Measurements from ENCODE around the gene SLC22A23. TPM values are rescaled to one million over a fixed set of nuclear protein-coding genes. Genes with fewer than 3 reads are reported as not detected.

Gene SLC22A23
- total RNA-seq, 1 donor from 2014 or later, result 13.7 TPM

DNA sequence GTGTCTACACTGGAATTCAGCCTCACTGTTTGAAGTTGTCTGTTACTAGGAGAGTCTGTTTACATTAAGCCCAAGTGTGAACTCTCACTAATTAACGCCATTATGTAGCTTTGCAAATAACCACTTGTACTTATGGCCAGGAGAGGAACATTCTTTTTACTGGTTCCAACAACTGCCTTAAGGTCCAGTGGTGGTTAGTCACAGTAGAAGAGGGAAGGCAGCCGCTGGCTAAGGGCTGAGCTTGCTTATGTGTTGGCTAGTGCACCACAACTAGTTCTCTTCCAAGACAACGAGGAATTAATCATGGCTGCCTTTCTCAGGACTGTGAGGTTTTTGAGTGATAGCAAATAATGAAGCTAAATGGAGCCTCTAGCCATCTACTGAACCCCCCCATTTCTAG lies 14.9 kb upstream of the SLC22A23 start:
- no peak for DNase-seq

DNA sequence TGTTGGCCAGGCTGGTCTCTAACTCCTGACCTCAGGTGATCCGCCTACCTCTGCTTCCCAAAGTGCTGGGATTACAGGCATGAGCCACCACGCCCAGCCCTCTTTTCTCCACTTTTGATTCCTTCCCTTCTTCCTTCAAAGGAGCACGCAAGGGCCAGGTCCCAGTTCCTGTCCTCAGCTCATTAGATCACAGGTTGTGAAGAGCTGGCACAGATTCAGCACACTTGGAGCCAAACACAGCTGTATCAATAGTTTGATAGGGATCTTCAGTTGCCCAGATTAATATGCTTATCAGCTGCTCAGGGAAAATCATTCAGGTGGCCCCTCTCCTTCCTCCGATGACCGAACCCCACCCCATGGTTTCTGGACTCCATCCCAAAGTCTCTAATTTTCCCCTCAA lies 14.4 kb upstream of the SLC22A23 start:
- no peak for DNase-seq

- no peak for DNase-seq
These were observed 11.7 kb upstream of the SLC22A23 start for GRCh38 chr6:3468585-3468984.

DNA sequence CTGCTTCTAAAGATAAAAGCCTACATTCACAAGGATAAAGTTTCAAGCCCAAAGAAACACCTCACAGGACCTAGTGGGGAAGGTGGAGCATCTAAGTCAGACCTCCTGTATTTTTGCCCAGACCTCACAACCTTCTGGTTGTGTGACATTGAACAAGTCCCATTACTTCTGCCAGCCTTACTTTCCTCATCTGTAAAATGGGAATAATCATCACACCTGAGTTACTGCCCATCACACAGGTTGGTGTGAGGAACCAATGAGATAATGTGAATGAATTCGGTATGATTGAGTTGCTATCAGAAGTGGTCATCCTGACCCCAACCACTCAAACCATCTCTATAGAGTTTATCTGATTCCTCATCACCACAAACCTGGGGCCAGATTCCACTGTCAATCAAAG lies 11.1 kb upstream of the SLC22A23 start:
- DNase-seq, result no peak

DNA sequence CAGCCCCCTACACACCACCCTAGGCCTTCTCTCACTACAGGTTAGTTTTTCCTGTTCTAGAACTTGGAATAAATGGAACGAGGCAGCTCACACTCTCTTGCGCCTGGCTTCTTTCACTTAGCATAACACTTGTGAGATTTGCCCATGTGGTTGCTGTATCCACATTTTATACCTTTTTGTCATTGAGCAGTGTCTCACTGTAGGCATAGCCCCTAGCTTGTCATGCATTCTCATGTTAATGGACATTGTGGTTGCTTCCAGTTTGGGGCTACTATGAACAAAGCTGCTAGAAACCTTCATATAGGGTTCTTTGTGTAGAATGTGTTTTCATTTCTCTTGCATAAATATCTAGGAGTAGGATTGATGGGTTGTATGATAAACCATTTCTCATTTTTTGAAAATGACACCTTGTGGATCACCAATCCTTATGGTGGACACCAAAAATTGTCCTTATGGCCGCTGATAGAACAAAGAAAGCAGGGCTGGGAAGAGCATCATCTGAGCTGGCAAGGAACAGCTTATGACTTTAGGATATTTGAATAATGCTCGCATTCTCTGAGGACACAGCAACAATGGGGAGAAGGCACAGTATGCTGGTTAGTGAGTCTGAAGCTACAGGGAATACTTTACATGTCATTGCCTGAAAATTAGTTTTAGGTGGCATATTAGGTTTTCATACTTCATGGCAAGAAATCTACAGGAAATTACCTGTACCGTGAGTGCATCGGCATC lies 9.8 kb upstream of the SLC22A23 start:
- DNase-seq, result no peak

DNA sequence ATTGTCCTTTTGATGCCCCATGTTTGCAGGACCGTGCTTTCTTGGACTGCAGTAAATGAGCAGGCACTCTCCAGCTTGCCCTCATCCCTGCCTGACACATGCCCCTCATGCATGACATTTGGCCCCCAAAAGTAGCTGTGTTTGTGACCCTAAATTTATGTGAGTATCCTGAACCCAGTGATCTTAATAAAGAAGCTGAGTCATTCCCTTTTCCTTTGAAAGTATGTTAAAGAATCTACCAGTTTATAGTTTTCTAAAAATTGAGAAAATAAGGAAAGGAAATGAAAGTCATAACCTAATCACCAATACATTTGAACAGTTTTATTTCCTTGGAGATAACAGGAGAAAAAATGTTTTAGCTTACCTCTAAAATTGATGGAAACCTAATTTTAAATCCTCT lies 3.4 kb upstream of the SLC22A23 start:
- no peak for DNase-seq

GRCh38 chr6:3458706-3459421 lies 2.0 kb upstream of the SLC22A23 start:
- DNase-seq, result no peak

- peak; percentile 54 for DNase-seq
These were observed 1.1 kb upstream of the SLC22A23 start for GRCh38 chr6:3457710-3458602.

GRCh38 chr6:3456395-3456897 lies 404 bp downstream of the SLC22A23 start:
- DNase-seq, result no peak

DNA sequence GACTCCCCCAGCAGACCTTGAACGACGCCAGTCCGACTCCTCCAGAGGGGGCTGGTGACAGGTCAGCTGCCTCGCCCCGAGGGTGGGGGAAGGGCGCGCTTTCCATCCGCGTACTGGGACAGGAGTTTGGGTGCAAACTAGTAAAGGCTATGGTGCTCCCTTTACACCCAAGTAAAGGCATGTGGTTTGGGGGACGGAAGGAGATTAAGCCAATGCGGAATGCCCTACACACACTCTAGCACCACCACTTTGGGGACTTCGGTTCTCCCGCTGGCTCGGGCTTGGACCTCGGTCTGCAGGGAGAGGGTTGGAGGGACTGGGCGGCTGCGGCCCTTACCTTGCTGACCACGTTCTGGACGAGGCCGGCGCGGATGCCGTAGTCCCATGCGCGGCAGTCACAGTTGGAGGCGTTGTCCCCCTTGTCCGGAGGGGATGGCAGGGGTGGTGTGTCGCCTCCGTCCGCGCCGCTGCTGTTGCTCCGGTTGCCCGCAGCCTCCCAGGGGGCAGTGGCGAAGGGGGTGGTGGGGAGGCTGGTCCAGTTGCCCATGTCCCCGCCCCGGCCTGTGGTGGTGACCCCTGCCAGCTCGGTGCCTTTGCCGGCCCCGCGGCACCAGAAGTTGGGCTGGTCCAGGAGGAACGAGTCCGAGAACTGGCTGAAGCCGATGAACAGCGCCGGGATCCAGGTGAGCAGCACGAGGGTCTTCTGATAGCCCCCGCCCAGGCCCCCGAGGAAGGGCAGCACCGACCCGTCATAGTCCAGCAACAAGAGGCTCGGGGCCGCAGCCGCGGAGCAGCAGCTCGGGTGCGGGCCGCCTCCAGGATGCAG lies 1.1 kb downstream of the SLC22A23 start:
- DNase-seq, result no peak

DNA sequence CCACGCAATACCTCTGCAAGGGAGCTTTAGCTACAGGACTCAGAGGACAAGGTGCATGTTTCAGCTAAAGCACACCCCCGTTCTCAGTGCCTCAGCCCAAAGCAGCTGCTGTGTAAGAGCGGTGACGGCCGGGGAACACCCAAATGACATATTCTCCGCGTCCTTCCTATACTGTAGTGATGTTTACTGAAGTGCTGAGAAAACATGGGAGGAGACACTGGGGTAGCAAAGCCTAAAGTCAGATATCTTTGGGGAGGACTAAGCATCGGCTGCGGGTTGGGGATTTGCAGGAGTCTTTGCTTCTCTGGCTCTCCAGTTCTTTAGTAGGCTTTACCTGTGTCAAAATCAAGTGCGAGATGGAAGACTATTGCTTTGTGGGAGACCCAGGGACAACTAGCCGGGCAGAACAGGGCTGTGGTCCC lies 1.7 kb downstream of the SLC22A23 start:
- DNase-seq, result peak; percentile 61

DNA sequence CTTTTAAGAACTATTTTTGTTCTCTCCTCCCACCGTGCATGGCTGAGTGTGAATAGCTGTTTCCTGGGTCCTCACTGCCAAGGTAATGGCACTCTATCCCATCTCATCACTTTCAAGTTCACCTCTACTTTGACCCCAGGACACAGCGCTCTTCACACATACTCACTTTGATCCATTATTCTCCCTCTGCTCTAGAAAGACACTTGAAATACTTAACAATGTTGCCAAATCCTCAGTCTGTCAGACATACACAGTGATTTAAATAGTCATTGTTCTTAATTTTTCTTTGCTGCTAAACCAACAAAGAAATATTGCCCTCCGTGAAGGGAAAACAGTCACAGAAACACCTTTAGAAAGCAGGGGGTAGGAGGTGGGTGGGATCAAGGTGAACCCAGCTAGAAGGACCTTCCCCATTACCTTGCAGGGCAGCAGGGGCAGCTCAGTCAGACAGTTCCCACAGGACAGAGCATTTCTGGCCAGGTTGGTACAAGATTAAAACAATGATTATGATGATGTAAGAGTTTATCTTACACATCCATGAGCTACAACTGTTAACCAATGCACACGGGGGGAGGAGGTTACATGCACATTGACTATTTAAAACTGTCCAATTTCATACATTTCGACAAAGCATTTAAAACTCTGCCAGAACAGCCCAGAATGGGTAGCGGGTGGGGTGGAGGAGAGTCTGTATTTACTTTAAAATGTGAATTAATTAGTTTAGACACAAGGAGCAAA lies 2.4 kb downstream of the SLC22A23 start:
- DNase-seq, result no peak

DNA sequence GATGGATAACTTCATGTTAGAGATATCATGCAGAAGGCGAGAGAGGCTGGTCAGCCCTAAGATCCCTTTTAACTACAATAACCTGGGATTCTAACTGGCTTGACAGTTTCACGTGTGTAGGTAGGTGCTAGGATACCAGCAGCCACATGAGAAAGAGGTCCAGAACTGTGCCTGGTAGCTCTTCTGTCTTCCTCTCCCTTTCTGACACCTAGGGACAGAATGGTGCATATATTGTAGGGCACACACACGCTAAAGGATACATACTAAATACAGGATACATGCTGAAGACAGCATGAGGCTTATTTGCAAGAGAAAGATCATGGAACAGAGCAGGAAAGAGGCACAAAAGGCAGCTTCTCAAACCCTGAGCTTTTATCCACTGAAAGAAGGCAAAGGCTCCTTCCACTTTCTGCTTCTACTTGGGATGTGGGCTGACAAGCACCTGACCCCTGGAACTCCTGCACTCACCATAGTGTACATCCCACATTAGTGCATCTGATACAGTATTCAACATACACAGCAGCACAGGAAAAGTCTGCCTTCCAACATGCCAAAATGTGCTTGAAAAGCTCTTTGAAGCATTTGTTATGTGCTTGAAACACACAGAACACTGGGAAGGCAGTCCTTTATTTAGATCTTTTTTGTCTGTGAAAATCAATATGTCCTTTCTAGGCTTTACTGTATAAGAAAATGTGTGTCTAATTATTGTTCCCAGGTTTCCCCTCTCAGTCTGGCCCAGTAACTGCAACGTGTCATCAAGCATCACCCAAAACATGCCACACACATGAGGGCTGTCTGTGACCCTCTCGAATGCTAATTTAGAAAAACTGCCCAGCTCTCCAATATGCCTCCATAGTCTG lies 3.2 kb downstream of the SLC22A23 start:
- no peak for DNase-seq

DNA sequence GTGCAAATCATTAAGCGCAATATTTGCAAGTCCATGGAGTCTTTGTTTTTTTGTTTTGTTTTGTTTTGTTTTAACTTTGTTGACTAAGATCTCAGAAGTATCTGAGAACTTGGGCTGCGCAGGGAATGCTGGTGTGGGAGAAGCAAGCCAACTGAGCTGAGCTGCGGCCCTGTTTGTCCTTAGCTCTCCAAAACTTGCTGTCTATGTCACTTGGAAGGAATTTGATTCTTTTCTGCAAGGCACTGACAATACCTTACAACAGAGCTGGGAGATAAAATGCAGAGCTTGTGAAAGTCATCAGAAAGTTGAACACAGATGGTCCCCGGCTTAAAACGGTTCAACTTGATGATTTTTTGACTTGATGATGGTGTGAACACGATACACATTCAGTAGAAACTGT lies 5.4 kb downstream of the SLC22A23 start:
- DNase-seq, result no peak

DNA sequence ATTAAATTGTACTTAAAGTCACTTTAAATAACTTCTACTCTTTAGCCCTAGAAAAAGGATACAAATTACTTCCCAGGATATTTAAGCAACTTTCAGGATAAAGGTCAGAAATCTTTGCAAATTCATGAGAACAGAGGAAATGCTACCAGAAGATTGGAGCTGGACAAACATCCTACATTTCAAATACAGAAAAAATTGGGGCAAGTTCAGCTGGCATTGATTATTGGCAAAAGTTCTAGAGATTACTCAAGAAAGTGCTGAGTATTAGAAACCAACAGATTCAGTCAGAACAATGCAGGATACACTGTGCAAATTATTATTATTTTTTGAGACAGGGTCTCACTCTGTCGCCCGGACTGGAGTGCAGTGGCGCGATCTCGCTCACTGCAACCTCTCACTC lies 6.0 kb downstream of the SLC22A23 start:
- DNase-seq, result no peak

- no peak for DNase-seq
These were observed 7.0 kb downstream of the SLC22A23 start for GRCh38 chr6:3449750-3450305.

DNA sequence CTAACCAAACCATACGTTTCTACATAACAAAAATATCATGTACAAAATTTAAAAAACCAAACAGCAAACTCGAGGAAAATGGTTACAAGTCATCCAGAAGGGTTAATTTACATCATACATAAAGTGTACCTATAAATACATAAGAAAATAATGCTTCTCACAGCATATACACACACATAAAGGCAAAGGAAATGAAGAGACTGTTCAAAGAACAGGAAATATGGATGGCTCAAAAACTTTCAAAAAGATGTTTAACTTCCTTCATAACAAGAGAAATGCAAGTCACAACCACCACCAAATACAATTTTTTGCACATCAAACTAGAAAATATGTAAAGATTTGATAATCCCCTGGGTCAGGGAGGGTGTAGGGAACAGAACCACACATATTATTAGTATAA lies 7.5 kb downstream of the SLC22A23 start:
- no peak for DNase-seq

- no peak for DNase-seq
These were observed 9.8 kb downstream of the SLC22A23 start for GRCh38 chr6:3447005-3447404.

- no peak for DNase-seq
These were observed 10.7 kb downstream of the SLC22A23 start for GRCh38 chr6:3446184-3446583.
